Activated CD8-positive, alpha-beta memory T cell treated with anti-CD3 and anti-CD28 coated beads for 24 hours (primary cell): ENCODE data around the gene SLC19A2.
"Not testable (repeated sequence)": the region's sequence is repeated elsewhere in the genome, so short reads cannot be mapped to it uniquely, and the experiment has no call there.

ENCODE experiments used
- DNase-seq: peaks from one replicate; pipeline ENCODE4 v3.0.0-alpha.2; 2020

SLC19A2 gene

DNA sequence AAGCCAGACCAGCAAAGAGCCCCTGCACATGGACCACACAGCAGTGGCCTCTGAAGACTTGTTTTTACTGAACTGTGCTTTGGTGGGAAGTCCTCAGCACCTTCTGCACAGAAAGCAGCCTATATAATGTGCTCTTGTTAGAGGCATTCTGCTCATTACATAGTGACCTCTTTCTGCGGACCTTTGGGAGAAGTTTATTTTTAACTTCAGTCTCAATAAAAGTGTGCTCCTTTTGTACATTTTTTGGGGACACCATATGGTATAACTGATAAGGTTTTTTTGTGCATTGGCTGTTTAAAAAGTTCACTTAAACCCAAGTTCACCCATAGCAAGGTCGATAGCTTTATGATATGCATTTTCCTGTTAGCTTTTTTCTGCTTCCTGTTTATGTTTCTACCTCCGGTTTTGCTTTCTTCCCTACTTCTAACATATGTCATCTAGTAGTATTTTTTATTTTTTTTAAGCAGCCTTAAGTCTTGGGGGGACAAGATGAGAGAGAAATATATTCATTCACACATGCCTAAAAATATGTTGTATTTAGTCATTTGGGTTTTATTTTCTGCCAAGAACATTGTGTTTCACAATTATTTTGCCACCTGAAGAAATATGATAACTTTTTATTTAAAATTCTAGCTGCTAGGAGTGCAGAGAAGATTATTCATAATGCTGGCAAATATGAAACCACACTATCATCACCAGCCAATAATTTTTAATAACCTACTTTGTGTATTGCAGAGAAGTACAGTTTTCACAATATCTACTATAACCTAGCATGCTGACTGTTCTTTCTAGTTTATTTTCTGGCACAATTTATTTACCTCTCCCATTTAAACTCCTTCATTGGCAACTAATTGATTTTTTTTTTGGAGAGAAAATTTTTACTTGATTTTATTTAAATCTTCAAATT is 22.9 kb upstream of the SLC19A2 start:
- DNase-seq = no peak

DNA sequence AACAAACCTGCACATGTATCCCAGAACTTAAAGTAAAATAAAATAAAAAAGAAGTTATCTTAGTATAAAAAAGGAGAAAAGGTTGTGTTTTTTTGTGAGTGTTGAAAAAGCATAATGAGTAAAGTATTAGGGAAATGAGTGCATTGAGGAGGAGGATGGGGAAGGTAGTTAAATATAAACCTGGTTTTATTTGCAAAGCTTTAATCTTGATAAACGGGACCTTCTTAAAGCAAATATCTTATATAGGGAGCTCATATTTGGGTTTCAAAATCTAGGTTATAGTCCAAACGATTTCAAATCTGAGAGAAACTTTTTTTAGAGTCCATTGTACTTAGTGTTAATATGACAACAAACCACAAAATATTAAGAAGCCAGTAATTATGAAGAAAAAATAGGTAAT is 21.7 kb upstream of the SLC19A2 start:
- DNase-seq = no peak

GRCh38 chr1:169503601-169504000 is 17.9 kb upstream of the SLC19A2 start:
- not testable (repeated sequence) for DNase-seq

- DNase-seq = no peak
Measured at GRCh38 chr1:169499807-169500206, 14.1 kb upstream of the SLC19A2 start.

DNA sequence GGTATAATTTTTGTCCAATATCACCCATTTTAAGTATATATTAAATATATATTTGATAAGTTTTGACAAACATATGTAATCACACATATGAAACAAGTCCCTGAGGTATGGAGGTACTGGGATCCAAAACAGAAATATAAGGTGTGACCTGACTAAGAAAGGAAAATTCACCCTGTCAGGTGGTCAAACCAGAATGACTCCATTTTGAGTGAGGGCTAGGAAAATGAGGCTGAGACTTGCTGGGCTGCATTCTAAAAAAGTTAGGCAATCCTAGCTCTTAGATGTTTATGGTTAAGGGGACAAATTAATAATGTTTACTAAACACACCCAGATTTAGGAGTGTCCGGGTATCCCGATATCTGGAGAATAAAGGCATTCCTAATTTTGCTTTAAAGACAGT is 11.6 kb upstream of the SLC19A2 start:
- no peak for DNase-seq

DNA sequence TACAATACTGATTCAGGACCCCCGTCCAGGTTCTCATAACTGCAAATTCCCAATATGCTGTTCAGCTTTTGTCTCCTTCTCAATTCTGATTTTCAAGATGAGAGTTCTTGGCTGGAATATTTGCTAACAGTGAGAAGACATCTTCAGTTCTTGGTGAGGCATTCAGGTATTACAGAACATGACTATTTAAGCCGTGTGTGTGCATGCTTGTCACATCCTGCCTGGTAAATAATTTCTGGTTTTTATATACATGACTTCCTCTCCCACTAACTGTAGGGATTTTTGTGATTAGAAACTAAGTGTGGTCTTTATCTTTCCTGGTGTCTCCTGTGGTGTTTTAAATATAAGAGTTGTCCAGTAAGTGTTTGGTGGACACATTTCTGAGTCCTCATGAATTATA is 10.2 kb upstream of the SLC19A2 start:
- DNase-seq = no peak

- no peak for DNase-seq
Measured at GRCh38 chr1:169495046-169495775, 9.5 kb upstream of the SLC19A2 start.

- DNase-seq = no peak
Measured at GRCh38 chr1:169494343-169494742, 8.6 kb upstream of the SLC19A2 start.

DNA sequence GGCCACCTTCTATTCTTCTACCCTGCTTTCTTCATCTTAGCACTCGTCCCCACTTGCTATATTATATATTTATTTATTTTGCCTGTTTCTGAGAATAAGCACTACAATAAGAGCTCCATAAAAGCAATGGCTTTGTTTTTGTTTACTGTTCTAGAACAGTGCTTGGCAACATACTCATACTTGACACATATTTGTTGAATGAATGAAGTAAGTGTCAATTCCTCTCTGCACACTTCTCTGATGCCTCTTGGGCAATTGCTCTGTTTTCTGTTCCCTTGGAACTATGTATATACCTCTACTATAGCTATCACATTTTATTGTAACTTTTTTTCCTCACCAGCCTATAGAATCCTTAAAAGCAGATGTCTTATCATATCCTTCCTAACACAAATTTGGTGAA is 7.5 kb upstream of the SLC19A2 start:
- no peak for DNase-seq

GRCh38 chr1:169491845-169492281 is 6.1 kb upstream of the SLC19A2 start:
- no peak for DNase-seq

DNA sequence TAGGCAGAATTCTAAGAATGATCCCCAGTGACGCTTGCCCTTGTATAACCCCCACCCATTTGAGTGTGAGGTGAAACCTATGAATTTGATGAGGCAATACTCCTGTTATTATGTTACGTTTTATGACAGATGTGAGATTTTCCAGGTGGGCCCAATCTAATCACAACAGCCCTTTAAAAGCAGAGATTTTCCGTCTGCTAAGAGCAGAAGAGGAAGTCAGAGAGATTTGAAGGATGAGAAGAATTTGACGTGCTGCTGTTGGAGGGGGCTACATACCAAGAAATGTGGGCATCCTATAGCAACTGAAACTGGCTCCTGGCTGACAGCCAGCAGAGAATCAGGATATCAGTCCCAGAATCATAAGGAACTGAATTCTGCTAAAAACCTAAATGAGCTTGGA is 2.4 kb upstream of the SLC19A2 start:
- no peak for DNase-seq

- no peak for DNase-seq
Measured at GRCh38 chr1:169487561-169487960, 1.8 kb upstream of the SLC19A2 start.

- no peak for DNase-seq
Measured at GRCh38 chr1:169487133-169487532, 1.4 kb upstream of the SLC19A2 start.

DNA sequence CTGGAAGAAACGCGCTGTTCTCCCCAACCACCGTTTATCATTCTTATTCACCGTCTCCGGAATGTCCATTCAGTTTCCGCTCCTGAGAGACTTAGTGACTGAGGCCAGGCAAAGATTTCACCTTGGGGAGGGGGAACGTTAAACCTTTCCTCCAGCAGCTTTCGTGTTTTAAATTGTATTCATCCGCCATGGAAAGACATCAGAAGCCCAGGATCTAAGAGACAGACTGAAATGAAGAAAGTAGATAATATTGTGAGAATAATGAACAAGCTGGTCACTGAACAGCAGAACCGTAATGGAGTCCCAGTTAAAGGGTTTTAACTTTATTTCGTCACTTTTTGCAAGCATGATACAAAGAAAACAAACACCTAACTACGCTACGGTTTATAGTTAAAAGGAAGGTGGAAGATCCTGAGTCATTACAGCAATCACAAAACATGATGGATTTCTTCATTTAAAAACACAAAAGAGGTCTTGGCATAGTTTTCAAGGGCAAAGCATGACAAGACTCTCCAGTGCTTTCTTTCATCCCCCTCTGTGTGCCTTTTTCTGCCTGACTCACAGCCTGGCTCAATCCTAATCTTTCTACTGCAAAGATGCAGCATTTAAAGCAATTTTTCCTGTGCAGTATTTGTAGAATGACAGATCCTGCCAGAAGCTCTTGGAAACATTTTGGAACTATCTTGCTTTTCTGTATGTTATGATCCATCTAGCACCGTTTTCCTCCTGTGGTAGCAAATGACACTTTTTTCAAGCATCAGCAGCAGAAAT is 722 bp upstream of the SLC19A2 start:
- DNase-seq = no peak

- DNase-seq = peak; percentile 77
Measured at GRCh38 chr1:169484683-169485430, 887 bp downstream of the SLC19A2 start.

DNA sequence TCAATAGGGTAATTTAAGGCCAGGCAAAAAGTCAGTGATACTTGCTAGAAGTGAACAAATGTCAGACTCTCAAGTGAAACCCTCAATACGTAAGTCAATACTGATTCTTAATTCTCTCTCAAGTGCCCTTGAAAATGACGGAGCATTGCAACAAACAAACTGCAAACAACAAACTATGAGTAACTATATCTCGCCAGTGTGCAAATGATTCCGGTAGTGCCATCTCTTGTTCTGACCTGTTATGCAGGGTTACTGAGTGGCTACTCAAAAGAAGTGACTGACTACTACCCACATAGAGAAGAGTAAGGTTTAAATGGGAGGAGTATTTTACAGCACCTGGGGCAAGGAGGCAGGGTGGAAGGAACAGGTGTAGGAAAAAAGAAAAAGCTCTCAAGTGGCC is 1.6 kb downstream of the SLC19A2 start:
- no peak for DNase-seq

DNA sequence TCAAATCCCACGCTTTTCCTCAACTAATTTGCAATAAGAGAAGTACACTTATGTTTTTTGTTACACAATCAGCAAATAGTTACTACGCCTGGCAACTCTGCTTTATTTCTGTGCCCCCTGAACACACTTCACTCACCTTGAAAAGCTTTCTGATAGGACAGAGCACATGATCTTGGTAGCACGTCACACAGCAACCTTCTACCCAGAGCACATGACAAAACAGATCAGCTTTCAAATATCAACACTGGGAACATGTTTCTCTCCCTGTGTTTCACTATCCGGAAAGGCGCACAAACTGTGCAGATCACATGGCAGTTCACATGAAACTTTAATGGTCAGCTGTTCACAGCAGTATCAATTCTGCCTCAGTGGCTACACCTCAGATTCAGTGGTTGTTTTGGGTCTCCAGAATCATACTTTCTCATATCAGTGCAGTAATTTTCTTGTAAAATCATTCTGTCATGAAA is 2.2 kb downstream of the SLC19A2 start:
- no peak for DNase-seq

GRCh38 chr1:169479363-169480066 is 6.2 kb downstream of the SLC19A2 start:
- DNase-seq = no peak

DNA sequence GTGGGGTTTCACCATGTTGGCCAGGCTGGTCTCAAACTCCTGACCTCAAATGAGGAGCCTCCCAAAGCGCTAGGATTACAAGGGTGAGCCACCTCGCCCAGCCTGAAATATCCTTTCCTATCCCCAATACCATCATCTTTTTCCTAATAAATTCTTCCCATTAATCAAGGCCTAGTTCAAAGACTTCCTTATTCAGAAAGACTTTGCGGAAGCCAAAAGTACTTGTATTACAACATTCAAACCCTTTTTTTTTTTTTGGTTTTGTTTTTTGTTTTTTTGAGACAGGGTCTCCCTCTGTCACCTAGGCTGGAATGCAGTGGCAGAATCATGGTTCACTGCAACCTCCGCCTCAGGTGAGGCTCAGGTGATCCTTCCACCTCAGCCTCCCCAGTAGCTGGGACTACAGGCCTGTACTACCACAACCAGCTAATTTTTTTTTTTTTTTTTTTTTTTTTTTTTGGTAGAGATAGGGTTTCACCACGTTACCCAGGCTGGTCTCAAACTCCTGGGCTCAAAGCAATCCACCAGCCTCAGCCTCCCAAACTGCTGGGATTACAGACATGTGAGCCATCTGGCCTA is 7.6 kb downstream of the SLC19A2 start:
- DNase-seq = no peak

GRCh38 chr1:169475806-169476387 is 9.8 kb downstream of the SLC19A2 start:
- no peak for DNase-seq
